MG63 (cell line): ENCODE results near the gene PRKACA. TPM values are rescaled to one million over a fixed set of nuclear protein-coding genes. Genes with fewer than 3 reads are reported as not detected.
A peak's percentile ranks its signal among the peaks of the same experiment; 100 is the strongest.

ENCODE experiments used
- DNase-seq: peaks from one replicate; pipeline ENCODE4 v3.0.0-alpha.2; 2020
- H3K27me3 ChIP-seq: fragments of 250-450 bp; sonication (Bioruptor Pico); 2 replicates; pipeline ENCODE4 v1.5.1; 2020; ENCODE audit warnings: mild to moderate bottlenecking, moderate library complexity
- H3K36me3 ChIP-seq: fragments of 250-450 bp; sonication (Bioruptor Pico); 2 replicates; pipeline ENCODE4 v1.5.1; 2020; ENCODE audit warnings: mild to moderate bottlenecking, moderate library complexity
- H3K4me3 ChIP-seq: fragments of 250-450 bp; sonication (Bioruptor Pico); 2 replicates; pipeline ENCODE4 v1.5.1; 2020; ENCODE audit warnings: mild to moderate bottlenecking, moderate library complexity
- H3K9me3 ChIP-seq: fragments of 250-450 bp; sonication (Bioruptor Pico); 2 replicates; pipeline ENCODE4 v1.5.1; 2020; ENCODE audit warnings: mild to moderate bottlenecking, moderate library complexity
- total RNA-seq: library from RNA; depleted of rRNA; stranded (reverse); fragments of >200 nt; shearing (Covaris generic); gene quantifications from 2 replicates; pipeline ENCODE4 v1.2.3, GENCODE V29; 2014; ENCODE audit warnings: low replicate concordance

PRKACA gene
- total RNA-seq, 1 experiment from 2014 or later: 48.4 TPM

DNA sequence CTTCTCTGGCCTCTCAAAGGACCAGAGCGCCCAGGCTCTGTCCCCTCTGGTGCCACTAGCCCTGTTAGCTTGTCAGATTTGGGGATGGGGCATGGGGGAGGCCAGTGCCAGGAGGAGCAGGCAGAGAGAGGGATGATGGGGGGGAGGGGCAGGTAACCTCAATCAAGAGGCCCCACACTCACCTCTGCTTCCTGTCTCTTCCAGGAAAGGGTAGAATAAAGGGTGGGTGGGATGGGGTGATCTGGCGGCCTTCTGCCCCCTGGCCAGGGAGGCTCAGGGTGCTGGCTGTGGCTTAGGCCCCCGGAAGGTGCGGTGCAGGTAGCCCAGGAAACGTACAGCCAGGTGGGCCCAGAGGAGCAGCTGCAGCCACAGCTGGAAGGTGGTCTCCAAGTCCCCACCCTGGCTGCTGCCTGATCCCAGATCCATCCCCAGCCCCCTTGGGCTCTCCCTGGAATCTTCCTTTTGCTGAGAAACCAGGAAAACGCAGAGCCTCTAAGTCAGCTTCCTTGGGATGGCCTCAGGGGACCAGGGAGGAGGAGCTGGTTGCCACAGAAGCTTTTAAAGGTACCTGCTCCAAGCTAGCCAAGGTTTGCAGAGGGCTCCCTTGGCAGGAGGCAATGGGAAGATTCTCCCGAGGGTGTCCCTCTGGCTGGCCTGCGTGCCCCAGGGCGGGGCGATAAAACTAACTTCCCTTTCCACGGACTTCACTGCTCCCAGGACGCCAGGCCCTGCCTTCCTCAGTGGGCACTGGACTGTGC is 5.3 kb downstream of the PRKACA start:
- no peak overlapping the region for H3K4me3 ChIP-seq
- H3K9me3 ChIP-seq: no peaks in the 10 kb centered on the region
- H3K36me3 ChIP-seq: peaks cover 12% of the 10 kb centered on the region
- DNase-seq: no peak
- H3K27me3 ChIP-seq: no peaks in the 10 kb centered on the region

DNA sequence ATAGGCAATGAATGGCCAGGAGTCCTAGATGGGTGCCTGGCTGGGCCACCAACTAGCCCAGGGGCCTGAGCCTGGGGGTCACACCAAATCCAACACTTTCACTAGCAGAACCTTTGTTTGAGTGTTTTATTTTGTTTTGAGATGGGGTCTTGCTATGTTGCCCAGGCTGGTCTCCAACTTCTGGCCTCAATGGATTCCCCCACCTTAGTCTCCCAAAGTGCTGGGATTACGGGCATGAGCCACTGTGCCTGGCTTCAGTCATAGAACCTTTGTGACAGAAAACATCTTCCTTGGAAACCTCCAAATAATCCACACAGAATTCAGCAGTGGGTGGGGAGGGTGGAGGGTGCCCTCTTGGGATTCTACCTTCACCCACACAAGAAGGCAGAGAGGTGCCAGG is 6.1 kb downstream of the PRKACA start:
- no peak for DNase-seq
- Histone ChIP-seq H3K9me3 (no peaks in the 10 kb centered on the region), H3K36me3 (peaks cover 16% of the 10 kb centered on the region), H3K27me3 (no peaks in the 10 kb centered on the region), H3K4me3 (no peak overlapping the region)

DNA sequence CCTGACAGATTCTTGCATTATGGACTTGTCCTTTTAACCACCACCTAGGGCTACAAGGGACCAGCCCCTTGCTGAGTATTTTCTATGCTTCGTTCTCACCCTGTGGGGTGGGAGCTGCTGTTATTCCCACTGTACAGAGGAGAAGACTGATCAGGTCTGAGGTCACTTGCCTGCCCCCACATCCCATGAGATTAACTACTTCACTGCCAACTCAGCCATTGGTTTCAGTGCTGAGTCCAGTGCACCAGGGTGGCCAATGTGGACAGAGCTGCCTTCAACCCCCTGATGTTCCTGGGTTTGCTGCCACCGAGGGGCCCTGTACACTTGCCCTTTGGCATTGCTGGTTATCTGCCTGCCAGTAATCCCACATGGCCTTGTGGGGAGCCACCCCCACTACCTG is 6.9 kb downstream of the PRKACA start:
- Histone ChIP-seq H3K4me3 (no peak overlapping the region), H3K36me3 (peaks cover 22% of the 10 kb centered on the region)
- no peak for DNase-seq

GRCh38 chr19:14107581-14108461 is 9.7 kb downstream of the PRKACA start:
- H3K36me3 ChIP-seq: peaks cover 32% of the 10 kb centered on the region
- DNase-seq: peak; percentile 58
- no peaks in the 10 kb centered on the region for H3K9me3 ChIP-seq
- H3K27me3 ChIP-seq: no peaks in the 10 kb centered on the region
- H3K4me3 ChIP-seq: no peak overlapping the region

More for the DNA sequence above, 6.9 kb downstream of the PRKACA start:
- no peaks in the 10 kb centered on the region for H3K27me3 ChIP-seq
- H3K9me3 ChIP-seq: no peaks in the 10 kb centered on the region

DNA sequence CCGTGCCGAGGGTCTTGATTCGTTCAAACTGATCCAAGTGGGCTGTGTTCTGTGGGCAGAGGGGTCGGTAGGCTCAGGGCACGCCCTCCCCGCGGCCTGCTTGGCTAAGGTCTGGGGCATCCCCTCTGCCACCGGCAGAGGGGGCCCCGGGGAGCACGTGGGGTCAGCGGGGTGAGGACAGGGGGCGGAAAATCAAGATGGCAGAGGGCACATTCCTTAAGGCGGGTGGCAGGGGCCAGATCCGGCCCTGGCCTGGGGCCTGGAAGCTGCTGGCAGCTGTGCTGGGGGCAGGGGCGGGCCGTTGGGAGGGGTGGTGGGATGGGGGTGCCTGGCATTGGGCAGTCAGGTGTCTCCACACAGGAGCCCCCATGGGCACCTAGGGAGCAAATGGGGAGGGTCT is 10.7 kb downstream of the PRKACA start:
- no peak for DNase-seq
- no peaks in the 10 kb centered on the region for H3K9me3 ChIP-seq

DNA sequence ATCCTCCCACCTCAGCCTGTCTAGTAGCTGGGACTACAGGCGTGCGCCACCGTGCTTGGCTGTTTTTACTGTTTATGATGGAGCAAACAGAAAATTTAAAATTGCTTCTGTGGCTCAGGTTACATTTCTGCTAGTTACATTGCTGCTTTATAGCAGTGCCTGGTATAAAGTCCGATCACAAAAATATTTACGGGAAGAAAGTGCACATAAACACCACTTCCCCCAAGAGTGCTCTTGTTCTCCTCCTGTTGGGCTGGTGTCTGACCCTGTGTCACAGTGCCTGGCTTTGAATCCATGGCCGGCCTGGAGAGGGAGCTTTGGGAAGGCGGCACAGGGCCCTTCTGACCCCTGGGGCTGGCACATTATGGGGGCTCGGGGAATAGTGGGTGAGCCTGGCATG is 11.9 kb downstream of the PRKACA start:
- no peaks in the 10 kb centered on the region for H3K9me3 ChIP-seq
- no peak overlapping the region for H3K4me3 ChIP-seq
- no peak for DNase-seq
- H3K27me3 ChIP-seq: no peaks in the 10 kb centered on the region
- H3K36me3 ChIP-seq: peaks cover 52% of the 10 kb centered on the region

More for the DNA sequence above, 10.7 kb downstream of the PRKACA start:
- Histone ChIP-seq H3K36me3 (peaks cover 40% of the 10 kb centered on the region), H3K27me3 (no peaks in the 10 kb centered on the region), H3K4me3 (no peak overlapping the region)

- no peak for DNase-seq
- no peaks in the 10 kb centered on the region for H3K9me3 ChIP-seq
These were observed 14.3 kb downstream of the PRKACA start for GRCh38 chr19:14103310-14103709.

DNA sequence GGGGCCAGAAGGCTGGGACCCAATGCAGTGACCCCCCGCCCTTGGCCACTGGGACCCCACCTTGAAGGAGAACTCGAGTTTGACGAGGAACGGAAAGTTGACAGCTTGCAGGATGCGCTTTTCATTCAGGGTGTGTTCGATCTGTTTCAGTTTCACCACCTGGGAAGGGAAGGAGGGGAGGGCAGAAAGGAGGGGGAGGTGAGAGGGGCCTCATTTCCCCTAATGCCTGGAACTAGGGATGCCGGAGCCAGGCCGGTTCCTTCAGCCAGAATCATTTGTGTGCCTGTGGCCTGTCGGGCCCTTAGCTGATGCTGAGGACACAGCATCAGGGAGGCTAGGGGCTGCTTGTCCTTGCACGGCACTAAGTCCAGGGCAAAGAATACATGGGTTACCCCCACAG is 14.8 kb downstream of the PRKACA start:
- H3K9me3 ChIP-seq: no peaks in the 10 kb centered on the region
- H3K36me3 ChIP-seq: peaks cover 50% of the 10 kb centered on the region
- H3K27me3 ChIP-seq: no peaks in the 10 kb centered on the region
- no peak overlapping the region for H3K4me3 ChIP-seq
- no peak for DNase-seq

More at GRCh38 chr19:14103310-14103709, 14.3 kb downstream of the PRKACA start:
- no peaks in the 10 kb centered on the region for H3K27me3 ChIP-seq
- H3K4me3 ChIP-seq: no peak overlapping the region
- peaks cover 55% of the 10 kb centered on the region for H3K36me3 ChIP-seq

- Histone ChIP-seq H3K9me3 (no peaks in the 10 kb centered on the region), H3K27me3 (no peaks in the 10 kb centered on the region)
- no peak for DNase-seq
These were observed 15.4 kb downstream of the PRKACA start for GRCh38 chr19:14102102-14102696.

DNA sequence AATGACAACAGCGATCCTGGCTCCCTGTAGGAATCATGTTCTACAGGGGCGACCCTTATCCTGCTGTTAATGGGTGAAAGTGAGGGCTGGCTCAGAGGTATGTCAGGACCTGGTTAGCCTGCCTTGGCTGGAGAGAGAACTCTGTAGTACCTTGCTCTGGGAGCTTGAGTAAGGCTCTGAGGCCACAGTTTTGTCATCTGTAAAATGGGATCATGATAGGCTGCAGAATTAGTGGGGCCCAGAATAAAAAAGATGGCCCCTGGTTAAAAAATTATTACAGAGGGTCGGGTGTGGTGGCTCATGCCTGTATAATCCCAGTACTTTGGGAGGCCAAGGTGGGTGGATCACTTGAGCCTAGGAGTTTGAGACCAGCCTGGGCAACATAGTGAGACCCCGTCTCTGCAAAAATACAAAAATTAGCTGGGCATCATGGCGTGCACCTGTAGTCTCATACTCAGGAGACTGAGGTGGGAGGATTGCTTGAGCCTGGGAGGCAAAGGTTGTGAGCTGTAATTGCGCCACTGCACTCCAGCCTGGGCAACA is 16.5 kb downstream of the PRKACA start:
- Histone ChIP-seq H3K9me3 (no peaks in the 10 kb centered on the region), H3K27me3 (no peaks in the 10 kb centered on the region), H3K4me3 (no peak overlapping the region), H3K36me3 (peaks cover 47% of the 10 kb centered on the region)
- no peak for DNase-seq

More at GRCh38 chr19:14102102-14102696, 15.4 kb downstream of the PRKACA start:
- no peak overlapping the region for H3K4me3 ChIP-seq
- peaks cover 46% of the 10 kb centered on the region for H3K36me3 ChIP-seq

DNA sequence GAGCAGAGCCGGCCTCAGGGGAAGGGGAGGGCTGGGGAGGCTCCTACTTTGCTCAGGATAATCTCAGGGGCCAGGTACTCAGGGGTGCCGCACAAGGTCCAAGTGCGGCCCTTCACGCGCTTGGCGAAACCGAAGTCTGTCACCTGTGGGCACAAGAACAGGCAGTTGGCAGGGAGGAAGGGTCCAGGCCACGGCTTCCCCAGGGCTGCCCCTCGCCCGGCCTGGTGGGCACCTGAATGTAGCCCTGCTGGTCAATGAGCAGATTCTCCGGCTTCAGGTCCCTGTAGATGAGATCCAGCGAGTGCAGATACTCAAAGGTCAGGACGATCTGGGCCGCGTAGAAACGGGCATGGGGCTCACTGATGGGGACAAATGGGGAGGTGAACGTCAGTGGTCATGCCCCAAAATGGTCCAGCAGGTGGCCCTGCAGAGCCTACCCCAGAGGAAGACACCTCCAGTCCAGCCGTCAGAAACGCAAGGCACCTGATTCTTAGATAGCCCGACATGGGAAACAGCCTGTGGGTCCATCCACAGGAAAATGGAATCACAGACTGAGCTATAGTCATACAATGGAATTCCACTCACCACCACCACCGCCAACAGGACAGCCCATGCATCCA is 19.9 kb downstream of the PRKACA start:
- Histone ChIP-seq H3K27me3 (no peaks in the 10 kb centered on the region), H3K9me3 (peaks cover 9% of the 10 kb centered on the region), H3K4me3 (no peak overlapping the region), H3K36me3 (peaks cover 38% of the 10 kb centered on the region)
- no peak for DNase-seq

GRCh38 chr19:14096272-14096992 is 21.1 kb downstream of the PRKACA start:
- Histone ChIP-seq H3K4me3 (no peak overlapping the region), H3K27me3 (no peaks in the 10 kb centered on the region), H3K9me3 (peaks cover 9% of the 10 kb centered on the region), H3K36me3 (peaks cover 28% of the 10 kb centered on the region)
- DNase-seq: no peak

DNA sequence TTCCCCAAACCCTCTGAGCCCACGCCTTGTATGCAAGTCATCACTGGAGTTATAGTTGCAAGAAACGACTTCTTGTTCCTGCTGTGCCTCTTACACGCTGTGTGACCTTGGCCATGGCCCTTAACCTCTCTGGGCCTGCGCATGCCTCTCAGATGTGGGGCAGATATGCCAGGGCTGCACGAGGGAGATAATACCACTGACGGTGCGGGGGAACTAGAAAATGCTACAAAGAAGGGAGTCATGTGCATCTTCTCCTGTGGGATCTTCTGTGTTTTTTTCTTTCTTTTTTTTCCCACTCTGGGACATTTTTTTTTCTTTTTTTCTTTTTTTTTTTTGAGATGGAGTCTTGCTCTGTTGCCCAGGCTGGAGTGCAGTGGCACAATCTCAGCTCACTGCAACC is 22.7 kb downstream of the PRKACA start:
- DNase-seq: no peak
- Histone ChIP-seq H3K4me3 (no peak overlapping the region), H3K9me3 (peaks cover 9% of the 10 kb centered on the region), H3K36me3 (peaks cover 16% of the 10 kb centered on the region), H3K27me3 (no peaks in the 10 kb centered on the region)

DNA sequence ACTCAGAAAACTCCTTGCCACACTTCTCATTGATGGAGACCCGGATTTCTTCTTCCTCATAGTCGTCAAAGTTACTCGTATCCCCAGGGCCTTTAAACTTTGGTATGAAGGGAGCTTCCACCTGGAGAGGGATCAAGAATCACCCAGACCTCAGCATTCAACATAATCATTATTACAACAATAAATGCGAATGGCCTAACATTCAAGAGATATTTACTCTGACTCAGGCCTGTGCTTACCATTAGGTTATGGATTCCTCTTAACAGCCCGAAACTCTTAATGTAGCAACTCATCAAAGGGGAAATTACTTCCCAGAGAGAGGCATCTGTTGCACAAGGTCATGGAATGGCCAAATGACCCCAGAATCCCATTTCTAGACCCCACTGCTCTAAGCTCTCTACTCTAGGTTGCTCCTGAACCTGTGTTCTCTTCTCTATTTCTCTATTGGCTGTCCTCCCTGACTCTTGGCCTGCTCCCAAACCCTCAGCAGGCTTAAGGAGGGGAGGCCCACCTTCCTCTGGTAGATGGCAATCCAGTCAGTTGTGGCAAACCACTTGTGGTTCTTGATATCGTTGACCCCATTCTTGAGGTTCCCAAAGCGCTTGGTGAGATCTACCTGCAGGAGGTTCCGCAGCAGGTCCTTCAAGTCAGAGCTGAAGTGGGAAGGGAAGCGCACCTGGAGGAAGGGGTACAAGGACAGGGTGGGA is 24.3 kb downstream of the PRKACA start:
- no peak for DNase-seq
- Histone ChIP-seq H3K27me3 (no peaks in the 10 kb centered on the region), H3K9me3 (peaks cover 9% of the 10 kb centered on the region), H3K4me3 (no peak overlapping the region), H3K36me3 (peaks cover 27% of the 10 kb centered on the region)

- H3K9me3 ChIP-seq: peaks cover 9% of the 10 kb centered on the region
- H3K4me3 ChIP-seq: peak overlapping the region; percentile 78
- no peaks in the 10 kb centered on the region for H3K27me3 ChIP-seq
- peaks cover 31% of the 10 kb centered on the region for H3K36me3 ChIP-seq
- no peak for DNase-seq
These were observed 25.6 kb downstream of the PRKACA start for GRCh38 chr19:14091813-14092462.
